ENCODE results near the gene MAPK8IP3.

DNA sequence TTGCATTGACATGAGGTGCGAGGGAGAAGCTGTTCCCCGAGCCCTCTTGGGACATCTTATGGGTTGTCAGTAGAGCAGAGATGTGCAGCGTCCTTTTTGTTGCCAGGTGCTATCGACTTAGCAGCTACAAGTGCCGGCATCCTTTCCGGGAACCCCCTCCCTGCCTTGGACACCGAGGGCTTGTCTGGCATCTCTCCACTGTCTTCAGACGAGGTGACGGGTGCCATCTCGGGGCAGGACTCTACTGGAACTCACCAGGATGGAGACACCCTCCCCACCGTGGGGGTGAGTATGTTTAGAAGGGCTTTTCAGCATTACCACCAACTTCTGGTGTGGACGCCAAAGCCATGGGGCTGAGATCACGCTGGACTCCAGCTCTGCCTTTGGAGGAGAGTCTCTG lies 39.7 kb upstream of the MAPK8IP3 start:
- TF ChIP-seq, protein P1, sequence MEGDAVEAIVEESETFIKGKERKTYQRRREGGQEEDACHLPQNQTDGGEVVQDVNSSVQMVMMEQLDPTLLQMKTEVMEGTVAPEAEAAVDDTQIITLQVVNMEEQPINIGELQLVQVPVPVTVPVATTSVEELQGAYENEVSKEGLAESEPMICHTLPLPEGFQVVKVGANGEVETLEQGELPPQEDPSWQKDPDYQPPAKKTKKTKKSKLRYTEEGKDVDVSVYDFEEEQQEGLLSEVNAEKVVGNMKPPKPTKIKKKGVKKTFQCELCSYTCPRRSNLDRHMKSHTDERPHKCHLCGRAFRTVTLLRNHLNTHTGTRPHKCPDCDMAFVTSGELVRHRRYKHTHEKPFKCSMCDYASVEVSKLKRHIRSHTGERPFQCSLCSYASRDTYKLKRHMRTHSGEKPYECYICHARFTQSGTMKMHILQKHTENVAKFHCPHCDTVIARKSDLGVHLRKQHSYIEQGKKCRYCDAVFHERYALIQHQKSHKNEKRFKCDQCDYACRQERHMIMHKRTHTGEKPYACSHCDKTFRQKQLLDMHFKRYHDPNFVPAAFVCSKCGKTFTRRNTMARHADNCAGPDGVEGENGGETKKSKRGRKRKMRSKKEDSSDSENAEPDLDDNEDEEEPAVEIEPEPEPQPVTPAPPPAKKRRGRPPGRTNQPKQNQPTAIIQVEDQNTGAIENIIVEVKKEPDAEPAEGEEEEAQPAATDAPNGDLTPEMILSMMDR (IDR thresholded peaks at IDR 0.05): no peak
- no peak for TF ChIP-seq EP300 (IDR thresholded peaks at IDR 0.05)

All from suprapubic skin (tissue), 3 donors.